Measurements from ENCODE around the gene BTNL3.

- no peak for TF ChIP-seq CTCF (tag by site-specific recombination; IDR thresholded peaks at IDR 0.05)
- no peak for TF ChIP-seq ZNF19 (tag by site-specific recombination; IDR thresholded peaks at IDR 0.05; ENCODE audit: low read depth)
- TF ChIP-seq ZSCAN23 (tag by site-specific recombination; IDR thresholded peaks at IDR 0.05): no peak
- no peak for TF ChIP-seq REST (tag by site-specific recombination; IDR thresholded peaks at IDR 0.05)
- no peak for TF ChIP-seq HOXD13 (CRISPR knock-in tag; IDR thresholded peaks at IDR 0.05; ENCODE audit: borderline replicate concordance)
- TF ChIP-seq GFI1B (tag by site-specific recombination; IDR thresholded peaks at IDR 0.05): no peak
- TF ChIP-seq ZFP69B (tag by site-specific recombination; IDR thresholded peaks at IDR 0.05): no peak
- TF ChIP-seq ZNF2 (tag by site-specific recombination; IDR thresholded peaks at IDR 0.05): no peak
- no peak for TF ChIP-seq ZNF404 (tag by site-specific recombination; IDR thresholded peaks at IDR 0.05)
- TF ChIP-seq SP3 (tag by site-specific recombination; IDR thresholded peaks at IDR 0.05): no peak
- no peak for TF ChIP-seq ZSCAN16 (tag by site-specific recombination; IDR thresholded peaks at IDR 0.05)
Observed at GRCh38 chr5:181047288-181047687, 58.6 kb downstream of the BTNL3 start.
